HL-60/S4 treated with phorbol 12-myristate 13-acetate at 8.2 ng/mL for 4 days and 3 days (cell line): ENCODE measurements around the gene OR4M1.
"Not testable (repeated sequence)": the region's sequence is repeated elsewhere in the genome, so short reads cannot be mapped to it uniquely, and the experiment has no call there.

Experiments
- in situ Hi-C: fragments of 300-500 bp; cut with MboI; formaldehyde crosslinking; loops from 2 replicates; pipeline ENCODE4 v1.15.0; 2022; ENCODE audit warnings: low sequenced_read_pairs

The OR4M1 gene

GRCh38 chr14:19773204-19773603, at the start of gene OR4M1:
Gene OR4M1, plus strand, starts transcription at chr14:19773504. Its CDS starts 6,819 bp downstream, at chr14:19780323.
- in situ Hi-C loops, result not testable (repeated sequence)

GRCh38 chr14:19729359-19729758, 43.9 kb upstream of the OR4M1 start:
- in situ Hi-C loops, result no loop called here

- in situ Hi-C loops, result no loop called here
Measured at GRCh38 chr14:19729763-19730162, 43.5 kb upstream of the OR4M1 start.

GRCh38 chr14:19733893-19734292, 39.4 kb upstream of the OR4M1 start:
- in situ Hi-C loops, result not testable (repeated sequence)

GRCh38 chr14:19743256-19743655, 30.0 kb upstream of the OR4M1 start, which contains the start of gene OR4Q3:
Gene OR4Q3, plus strand, starts transcription at chr14:19743571.
- in situ Hi-C loops, result no loop called here

- in situ Hi-C loops, result not testable (repeated sequence)
Measured at GRCh38 chr14:19752316-19752715, 21.0 kb upstream of the OR4M1 start.

GRCh38 chr14:19754172-19754571, 19.1 kb upstream of the OR4M1 start:
- in situ Hi-C loops, result no loop called here

GRCh38 chr14:19771491-19771890, 1.8 kb upstream of the OR4M1 start:
- in situ Hi-C loops, result not testable (repeated sequence)

- in situ Hi-C loops, result no loop called here
Measured at GRCh38 chr14:19771895-19772430, 1.3 kb upstream of the OR4M1 start.

- in situ Hi-C loops, result not testable (repeated sequence)
Measured at GRCh38 chr14:19772454-19772853, 850 bp upstream of the OR4M1 start.

GRCh38 chr14:19775587-19775986, 2.3 kb downstream of the OR4M1 start:
- in situ Hi-C loops, result no loop called here

- in situ Hi-C loops, result not testable (repeated sequence)
Measured at GRCh38 chr14:19785848-19786247, 12.5 kb downstream of the OR4M1 start.

- in situ Hi-C loops, result not testable (repeated sequence)
Measured at GRCh38 chr14:19787318-19787717, 14.0 kb downstream of the OR4M1 start.

GRCh38 chr14:19788150-19788549, 14.8 kb downstream of the OR4M1 start:
- in situ Hi-C loops, result not testable (repeated sequence)

GRCh38 chr14:19796520-19797108, 23.3 kb downstream of the OR4M1 start:
- in situ Hi-C loops, result not testable (repeated sequence)

- in situ Hi-C loops, result no loop called here
Measured at GRCh38 chr14:19799880-19800279, 26.6 kb downstream of the OR4M1 start.

- in situ Hi-C loops, result no loop called here
Measured at GRCh38 chr14:19800282-19801117, 27.2 kb downstream of the OR4M1 start.

GRCh38 chr14:19801118-19801464, 27.8 kb downstream of the OR4M1 start:
- in situ Hi-C loops, result no loop called here

- in situ Hi-C loops, result not testable (repeated sequence)
Measured at GRCh38 chr14:19803470-19803869, 30.2 kb downstream of the OR4M1 start, which contains the start of gene OR4N2. Gene OR4N2, plus strand, starts transcription at chr14:19803770. Its CDS starts 23,679 bp downstream, at chr14:19827449.

GRCh38 chr14:19813171-19813920, 40.0 kb downstream of the OR4M1 start:
- in situ Hi-C loops, result not testable (repeated sequence)

GRCh38 chr14:19819879-19820278, 46.6 kb downstream of the OR4M1 start:
- in situ Hi-C loops, result not testable (repeated sequence)
